HG03095 (cell line): ENCODE data around the gene TAS2R16.

ENCODE experiments used
- ATAC-seq: cut with Tn5 transposase; IDR thresholded peaks from one replicate; pipeline ENCODE4 v1.9.1; 2021; ENCODE audit warnings: moderate library complexity; ENCODE audit not compliant: unreplicated experiment

Gene TAS2R16

GRCh38 chr7:122995600-122995999 is at the start of gene TAS2R16:
TSS of gene TAS2R16 (minus strand) at chr7:122995700. CDS start at chr7:122995634, 66 bp downstream.
- ATAC-seq: no peak

GRCh38 chr7:123043642-123044041 is 48.1 kb upstream of the TAS2R16 start:
- no peak for ATAC-seq

DNA sequence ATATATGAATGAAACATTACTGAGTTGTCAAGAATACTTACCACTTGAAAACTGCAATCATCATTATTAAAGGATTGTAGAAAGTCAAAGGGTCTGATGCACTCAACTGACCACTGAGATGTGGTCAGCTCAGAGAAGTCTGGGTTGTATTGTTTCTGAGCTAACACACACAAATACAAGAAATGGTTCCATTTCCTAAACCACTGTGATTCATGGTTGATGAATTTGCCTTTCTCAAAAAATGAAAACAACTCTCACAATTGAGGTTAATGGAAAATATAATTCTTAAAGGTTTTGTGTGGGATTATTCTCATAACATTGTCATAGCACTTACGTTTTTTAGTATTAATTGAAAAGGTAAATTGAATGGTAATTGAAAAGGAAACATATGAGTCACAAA is 45.6 kb upstream of the TAS2R16 start:
- ATAC-seq: no peak

- ATAC-seq: no peak
Measured at GRCh38 chr7:123039269-123039668, 43.8 kb upstream of the TAS2R16 start.

DNA sequence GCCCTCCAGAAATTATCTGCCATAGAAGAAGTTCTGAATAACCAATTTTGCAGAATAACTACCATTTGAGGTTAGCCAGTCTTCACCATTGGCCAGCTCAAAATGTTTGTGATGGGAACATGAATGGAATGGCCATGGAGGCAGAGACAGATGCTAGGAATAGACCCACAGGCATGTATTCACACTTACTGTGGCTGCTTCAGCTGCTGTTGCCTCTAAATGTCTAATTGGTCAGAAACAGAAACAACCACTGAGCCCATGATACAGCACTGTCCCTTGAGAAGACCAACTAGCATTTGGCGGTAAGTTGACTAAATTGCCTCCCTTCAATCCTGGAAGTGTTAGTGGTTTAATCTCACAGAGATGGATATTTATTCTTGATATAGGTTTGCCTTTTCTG is 38.6 kb upstream of the TAS2R16 start:
- no peak for ATAC-seq

GRCh38 chr7:123030631-123031030 is 35.1 kb upstream of the TAS2R16 start:
- no peak for ATAC-seq

DNA sequence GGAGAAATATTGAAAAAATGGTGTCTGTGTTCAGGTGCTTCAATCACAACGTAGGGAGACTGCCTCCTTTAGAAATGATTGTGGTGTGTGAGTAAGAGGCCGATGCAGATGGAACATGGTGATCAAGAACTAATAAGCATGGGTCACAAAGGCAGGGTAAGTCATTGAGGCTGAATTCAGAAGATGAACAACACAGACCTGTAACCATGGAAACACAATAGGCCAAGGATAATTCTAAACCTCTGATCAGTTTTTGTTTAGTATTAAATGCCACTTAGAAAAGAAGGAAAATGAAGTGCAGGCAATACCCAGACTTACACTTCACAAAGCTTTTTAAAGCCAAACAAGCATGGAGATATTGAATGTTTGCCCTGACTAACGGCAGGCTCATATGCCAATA is 32.8 kb upstream of the TAS2R16 start:
- ATAC-seq: no peak

DNA sequence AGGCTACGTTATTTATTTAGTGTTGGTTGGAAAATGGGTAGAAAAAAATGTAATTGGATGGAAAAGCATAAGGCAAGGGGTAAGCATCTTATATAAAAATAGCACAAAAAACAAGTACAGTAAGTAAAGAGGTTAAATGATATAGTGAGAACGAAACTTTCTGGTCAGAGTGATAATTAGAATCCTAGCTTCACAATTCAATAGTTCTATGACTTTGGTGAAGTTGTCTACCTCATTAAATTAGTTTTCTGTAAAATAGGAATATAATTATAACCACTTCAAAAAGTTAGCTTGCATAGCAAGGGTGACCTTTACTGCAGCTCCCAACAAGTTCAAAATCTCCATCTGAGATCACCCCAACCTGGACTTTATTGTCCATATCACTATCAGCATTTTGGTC is 30.8 kb upstream of the TAS2R16 start:
- ATAC-seq: no peak

DNA sequence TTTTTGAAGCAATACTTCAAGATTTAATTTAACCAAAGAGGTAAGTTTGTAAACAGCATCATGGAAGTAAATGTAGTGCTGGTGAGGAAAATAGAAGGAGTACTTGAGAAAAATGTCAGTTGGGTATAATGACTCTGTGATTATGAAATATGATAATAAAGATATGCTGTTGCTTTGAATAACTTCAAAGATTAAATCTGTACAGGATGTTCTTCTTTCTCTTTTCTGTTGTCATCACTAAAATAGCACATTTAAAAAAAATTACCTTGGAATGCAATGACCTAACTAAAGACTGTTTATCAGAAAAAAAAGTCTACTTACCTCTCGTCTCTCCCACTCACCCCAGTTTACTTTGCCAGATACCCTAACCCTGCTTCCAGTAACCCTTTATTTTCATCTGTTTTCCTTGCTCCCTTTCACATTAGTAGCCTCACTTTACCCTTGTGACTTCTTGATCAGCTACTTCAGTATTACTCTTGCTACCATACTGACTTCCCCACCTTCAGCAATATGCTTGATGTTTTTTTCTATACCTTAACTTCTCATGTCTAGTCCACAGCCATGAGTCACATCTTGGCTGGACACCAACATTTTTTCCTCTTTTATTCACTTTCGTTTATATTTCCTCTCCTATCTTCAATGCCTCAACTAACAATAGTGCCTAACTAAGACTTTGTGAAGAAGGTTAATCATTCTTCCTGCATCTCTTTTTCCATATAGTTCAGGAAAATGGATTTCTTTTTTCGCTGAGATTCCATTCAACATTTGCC is 29.7 kb upstream of the TAS2R16 start:
- no peak for ATAC-seq

DNA sequence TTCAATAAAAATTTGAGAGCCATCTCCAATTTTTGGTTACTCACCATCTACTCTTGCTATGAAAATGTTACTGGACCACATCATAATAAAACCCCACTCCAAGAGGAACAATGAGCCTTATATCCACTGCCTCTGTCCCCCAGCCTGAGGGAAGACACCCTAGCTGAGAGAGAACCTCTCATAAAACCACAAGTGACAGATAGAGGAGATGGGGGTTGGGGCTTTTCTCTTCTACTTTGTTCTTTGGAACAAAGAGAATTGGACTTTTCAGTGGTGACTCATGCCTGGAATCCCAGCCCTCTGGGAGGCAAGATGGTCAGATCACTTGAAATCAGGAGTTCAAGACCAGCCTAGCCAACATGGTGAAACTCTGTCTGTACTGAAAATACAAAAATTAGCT is 27.6 kb upstream of the TAS2R16 start:
- no peak for ATAC-seq

GRCh38 chr7:123022576-123022975 is 27.1 kb upstream of the TAS2R16 start:
- no peak for ATAC-seq

- no peak for ATAC-seq
Measured at GRCh38 chr7:123012435-123012834, 16.9 kb upstream of the TAS2R16 start.

DNA sequence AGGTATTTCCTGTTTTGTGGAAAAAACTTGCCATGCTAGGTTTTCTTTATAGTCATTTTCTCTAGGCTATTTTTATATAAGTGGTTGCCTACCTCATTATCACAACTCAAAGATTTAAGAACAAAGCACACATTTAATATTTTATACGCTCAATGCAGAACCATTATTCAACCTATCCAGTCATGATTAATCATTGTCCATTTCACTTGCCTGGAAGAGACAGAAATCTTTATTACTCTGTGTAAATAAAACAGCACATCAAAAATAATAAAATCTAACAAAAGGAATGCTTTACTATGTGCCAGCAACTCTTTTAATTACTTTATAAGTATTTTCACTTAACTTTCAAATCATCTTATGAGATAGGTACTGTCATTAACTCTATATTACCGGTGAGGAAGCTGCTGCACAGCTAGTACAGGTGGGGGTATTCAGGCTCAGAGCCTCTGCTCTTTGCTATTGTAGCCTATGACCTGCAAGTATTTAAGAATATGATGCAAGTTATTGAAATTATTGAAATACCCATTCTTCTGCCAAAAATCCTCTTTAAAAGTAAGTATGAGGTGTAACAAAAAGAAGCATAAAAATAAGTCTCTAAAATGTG is 16.4 kb upstream of the TAS2R16 start:
- no peak for ATAC-seq

DNA sequence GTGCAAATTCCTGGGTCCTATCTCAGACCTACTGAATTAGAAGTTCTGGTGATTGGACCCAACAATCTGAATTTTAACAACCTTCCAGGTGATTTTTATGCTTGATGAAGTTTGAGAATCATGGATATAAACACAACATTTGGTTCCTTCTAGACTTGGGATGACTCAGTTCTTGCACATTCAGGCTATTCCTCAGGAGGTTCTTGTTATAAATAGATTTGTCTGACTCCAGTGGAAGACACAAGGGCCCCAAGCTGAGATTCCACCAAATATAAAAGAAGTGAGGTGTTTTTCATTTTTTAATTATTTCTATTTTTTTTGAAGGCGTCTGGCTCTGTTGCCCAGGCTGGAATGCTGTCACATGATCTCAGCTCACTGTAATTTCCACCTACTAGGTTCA is 9.4 kb upstream of the TAS2R16 start:
- ATAC-seq: no peak

GRCh38 chr7:123003539-123004126 is 8.1 kb upstream of the TAS2R16 start:
- ATAC-seq: no peak

GRCh38 chr7:122989577-122989976 is 5.9 kb downstream of the TAS2R16 start:
- no peak for ATAC-seq

DNA sequence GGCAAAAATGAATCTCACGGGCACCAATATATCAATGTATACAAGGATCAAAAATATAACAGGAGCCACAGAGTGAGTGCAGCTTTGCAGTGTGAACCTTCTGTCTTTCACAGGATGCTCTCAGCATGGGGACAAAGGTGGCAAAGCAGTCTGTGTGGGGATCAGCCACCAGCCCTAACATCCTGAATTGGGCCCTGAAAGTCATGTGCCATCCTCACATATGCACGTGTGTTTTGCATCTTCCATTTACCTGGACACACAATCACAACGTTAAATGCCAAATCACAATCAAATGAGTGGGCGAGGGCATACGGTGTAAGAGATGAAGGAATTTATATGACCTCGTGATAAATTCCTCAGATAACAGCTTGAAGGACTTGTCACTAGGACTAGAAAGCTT is 6.5 kb downstream of the TAS2R16 start:
- ATAC-seq: no peak

DNA sequence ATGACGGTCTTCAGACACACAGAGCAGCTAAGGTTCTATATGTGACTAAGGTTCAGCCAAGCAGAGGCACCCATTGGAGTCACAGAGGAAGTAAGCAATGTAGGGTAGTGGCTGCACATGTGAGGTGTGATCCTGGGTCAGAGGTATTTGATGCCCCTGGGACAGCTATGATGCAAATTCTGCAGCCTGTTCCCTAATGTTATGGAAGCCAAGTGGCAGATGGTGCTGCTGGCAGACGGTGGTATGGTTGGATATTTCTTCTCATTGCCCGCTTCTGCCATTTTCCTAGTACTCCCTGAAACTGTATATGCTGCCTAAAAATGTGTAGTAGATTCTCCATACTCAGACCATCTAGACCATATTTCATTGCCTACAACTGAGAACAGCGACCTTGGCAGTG is 7.2 kb downstream of the TAS2R16 start:
- ATAC-seq: no peak

- no peak for ATAC-seq
Measured at GRCh38 chr7:122987463-122987862, 8.0 kb downstream of the TAS2R16 start.

- no peak for ATAC-seq
Measured at GRCh38 chr7:122984021-122984420, 11.5 kb downstream of the TAS2R16 start.

GRCh38 chr7:122983261-122983660 is 12.2 kb downstream of the TAS2R16 start:
- ATAC-seq: no peak

GRCh38 chr7:122975341-122975740 is 20.2 kb downstream of the TAS2R16 start:
- no peak for ATAC-seq
